Thoracic aorta (tissue), 2 donors: ENCODE results near the gene CLDN11. TPM values are rescaled to one million over a fixed set of nuclear protein-coding genes. Genes with fewer than 3 reads are reported as not detected.

Experiments
- ATAC-seq: fragments of 150-250 bp; one replicate; pipeline ENCODE4 v1.8.0; 2017; ENCODE audit warnings: low read depth; ENCODE audit not compliant: insufficient number of reproducible peaks, low FRiP score
- DNase-seq: peaks from one replicate; pipeline ENCODE4 v3.0.0-alpha.2; 2020; ENCODE audit warnings: low spot score
- H3K27ac ChIP-seq, 2 donors: fragments of 200-600 bp; sonication (generic); 1 replicate in 1 of 2; 2 replicates in 1 of 2; pipeline ENCODE4 v1.5.1; 2016; ENCODE audit warnings: mild to moderate bottlenecking in 2 of 2, moderate library complexity in 2 of 2
- H3K27me3 ChIP-seq: fragments of 200-600 bp; sonication (generic); replicated peaks from 2 replicates; pipeline ENCODE4 v1.6.0; 2016; ENCODE audit warnings: mild to moderate bottlenecking; ENCODE audit not compliant: insufficient read depth
- H3K36me3 ChIP-seq: fragments of 200-600 bp; sonication (generic); one replicate; pipeline ENCODE4 v1.5.1; 2016
- H3K4me1 ChIP-seq, 2 donors: fragments of 200-600 bp; sonication (generic); 1 replicate in 1 of 2; 2 replicates in 1 of 2; pipeline versions ENCODE4 v1.5.1 to v1.6.0; 2016; ENCODE audit warnings: low read depth in 2 of 2, mild to moderate bottlenecking in 1 of 2; ENCODE audit not compliant: control insufficient read depth in 1 of 2
- H3K4me3 ChIP-seq: fragments of 200-600 bp; sonication (generic); 2 replicates; pipeline ENCODE4 v1.5.1; 2016; ENCODE audit warnings: mild to moderate bottlenecking
- H3K9me3 ChIP-seq: fragments of 200-600 bp; sonication (generic); 2 replicates; pipeline ENCODE4 v1.5.1; 2016
- total RNA-seq, 2 donors: library from RNA; depleted of rRNA; stranded (reverse); fragments of >200 nt; gene quantifications; one replicate each; pipeline versions ENCODE4 v1.1.0 to v1.2.3, GENCODE V29; 2016
- TF ChIP-seq, protein P1 (sequence below): fragments of 200-600 bp; sonication (generic); IDR thresholded peaks from one replicate; pipeline ENCODE4 v1.5.1; 2019; ENCODE audit warnings: antibody characterized with exemption

CLDN11 gene
- total RNA-seq, 2 donors from 2014 or later: 2.5 to 2.7 TPM

DNA sequence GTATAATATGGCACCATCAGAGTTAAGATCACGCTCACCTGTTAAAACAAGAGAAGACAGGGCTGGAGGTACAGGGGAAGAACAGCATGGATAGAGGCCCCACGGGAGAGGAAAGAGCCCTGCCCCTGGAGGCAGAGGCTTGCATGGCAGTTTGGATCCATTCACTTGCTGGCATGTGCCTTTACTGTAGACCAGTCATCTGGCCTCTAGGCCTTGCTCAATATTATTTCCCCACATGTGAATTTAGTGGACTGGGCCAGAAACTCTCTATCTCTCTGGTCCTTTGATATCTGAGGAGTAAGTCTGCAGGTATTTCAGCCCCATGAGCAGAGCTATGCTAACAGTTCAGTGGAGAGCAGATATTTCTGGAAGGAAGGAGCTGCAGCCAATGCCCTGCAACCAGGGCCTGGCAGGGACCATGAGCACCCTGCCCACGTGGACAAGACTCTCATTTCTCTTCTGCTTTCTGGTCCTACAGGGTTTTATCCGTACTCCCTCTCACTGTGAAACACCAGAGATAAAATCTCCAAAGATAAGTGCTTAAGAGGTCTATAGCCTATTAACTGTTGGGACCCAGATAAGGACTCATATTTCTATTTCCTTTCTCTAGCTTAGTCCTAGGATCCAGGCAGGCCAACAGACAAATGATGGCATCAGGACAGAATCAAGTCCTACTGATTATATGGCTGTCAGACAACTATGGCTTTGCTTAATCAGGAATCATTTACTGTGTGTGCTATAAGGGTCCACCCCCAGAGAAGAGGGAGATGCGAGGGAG is 65.0 kb downstream of the CLDN11 start:
- ATAC-seq: no peak
- H3K27me3 ChIP-seq: no peaks in the 10 kb centered on the region
- H3K9me3 ChIP-seq: no peaks in the 10 kb centered on the region
- no peak overlapping the region for H3K27ac ChIP-seq
- H3K36me3 ChIP-seq: no peaks in the 10 kb centered on the region
- TF ChIP-seq, protein P1, sequence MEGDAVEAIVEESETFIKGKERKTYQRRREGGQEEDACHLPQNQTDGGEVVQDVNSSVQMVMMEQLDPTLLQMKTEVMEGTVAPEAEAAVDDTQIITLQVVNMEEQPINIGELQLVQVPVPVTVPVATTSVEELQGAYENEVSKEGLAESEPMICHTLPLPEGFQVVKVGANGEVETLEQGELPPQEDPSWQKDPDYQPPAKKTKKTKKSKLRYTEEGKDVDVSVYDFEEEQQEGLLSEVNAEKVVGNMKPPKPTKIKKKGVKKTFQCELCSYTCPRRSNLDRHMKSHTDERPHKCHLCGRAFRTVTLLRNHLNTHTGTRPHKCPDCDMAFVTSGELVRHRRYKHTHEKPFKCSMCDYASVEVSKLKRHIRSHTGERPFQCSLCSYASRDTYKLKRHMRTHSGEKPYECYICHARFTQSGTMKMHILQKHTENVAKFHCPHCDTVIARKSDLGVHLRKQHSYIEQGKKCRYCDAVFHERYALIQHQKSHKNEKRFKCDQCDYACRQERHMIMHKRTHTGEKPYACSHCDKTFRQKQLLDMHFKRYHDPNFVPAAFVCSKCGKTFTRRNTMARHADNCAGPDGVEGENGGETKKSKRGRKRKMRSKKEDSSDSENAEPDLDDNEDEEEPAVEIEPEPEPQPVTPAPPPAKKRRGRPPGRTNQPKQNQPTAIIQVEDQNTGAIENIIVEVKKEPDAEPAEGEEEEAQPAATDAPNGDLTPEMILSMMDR: no peak
- H3K4me3 ChIP-seq: no peak overlapping the region
- no peak for DNase-seq
- no peaks in the 10 kb centered on the region for H3K4me1 ChIP-seq

Other genes starting within 250 kb of the CLDN11 start
- gene PHC3, start 237.1 kb upstream of the CLDN11 start, total RNA-seq: 100 to 1,000 TPM in 1 of 2 donors, 10 to 100 TPM in 1; 78.0 to 123 TPM
- 10 to 100 TPM; 22.5 to 52.9 TPM for gene PRKCI, start 196.4 kb upstream of the CLDN11 start, total RNA-seq
- 100 to 1,000 TPM in 1 of 2 donors, 10 to 100 TPM in 1; 60.1 to 104 TPM for gene SKIL, start 61.2 kb upstream of the CLDN11 start, total RNA-seq
- not detected for gene SLC7A14, start 167.2 kb downstream of the CLDN11 start, total RNA-seq